Neuronal stem cell (in vitro differentiated cells): ENCODE measurements around the gene HUS1B.
A peak's percentile ranks its signal among the peaks of the same experiment; 100 is the strongest.

ENCODE experiments used
- DNase-seq: peaks from one replicate; pipeline ENCODE4 v3.0.0-alpha.2; 2013; ENCODE audit warnings: low spot score
- H2AFZ ChIP-seq: one replicate; pipeline ENCODE4 v1.6.1; 2013; ENCODE audit warnings: mild to moderate bottlenecking, low read length, inconsistent platforms
- H2AK5ac ChIP-seq: 2 replicates; pipeline ENCODE4 v1.6.1; 2013; ENCODE audit warnings: low read depth, mild to moderate bottlenecking, inconsistent platforms, low read length, moderate library complexity, mixed read lengths
- H2BK120ac ChIP-seq: 2 replicates; pipeline ENCODE4 v1.6.1; 2013; ENCODE audit warnings: low read depth, mild to moderate bottlenecking, inconsistent platforms, low read length, moderate library complexity, mixed read lengths
- H2BK12ac ChIP-seq: one replicate; pipeline ENCODE4 v1.6.1; 2013; ENCODE audit warnings: low read length, inconsistent platforms
- H2BK15ac ChIP-seq: 2 replicates; pipeline ENCODE4 v1.6.1; 2013; ENCODE audit warnings: mild to moderate bottlenecking, low read length, inconsistent platforms, mixed read lengths
- H2BK5ac ChIP-seq: one replicate; pipeline ENCODE4 v1.6.1; 2013; ENCODE audit warnings: inconsistent platforms, mild to moderate bottlenecking, low read length, moderate library complexity
- H3K14ac ChIP-seq: one replicate; pipeline ENCODE4 v1.6.1; 2013; ENCODE audit warnings: low read length, inconsistent platforms
- H3K18ac ChIP-seq: 2 replicates; pipeline ENCODE4 v1.6.1; 2013; ENCODE audit warnings: low read length, inconsistent platforms
- H3K23ac ChIP-seq: 2 replicates; pipeline ENCODE4 v1.6.1; 2013; ENCODE audit warnings: low read depth, mild to moderate bottlenecking, mixed read lengths, low read length, inconsistent platforms; ENCODE audit not compliant: poor library complexity
- H3K27ac ChIP-seq: replicated peaks from 3 replicates; pipeline ENCODE4 v1.5.1; 2013; ENCODE audit warnings: low read length, inconsistent platforms
- H3K27me3 ChIP-seq, 3 experiments: 2 replicates each; pipeline ENCODE4 v1.6.1; 2013; ENCODE audit warnings: low read length in 3 of 3, mild to moderate bottlenecking in 2 of 3, inconsistent platforms in 1 of 3, low read depth in 1 of 3, mixed read lengths in 1 of 3, moderate library complexity in 1 of 3; ENCODE audit not compliant: control insufficient read depth in 3 of 3, insufficient read depth in 3 of 3
- H3K36me3 ChIP-seq, 2 donors: replicated peaks in 1 of 2; 2 replicates each; pipeline ENCODE4 v1.6.1; 2013; ENCODE audit warnings: low read length in 2 of 2; ENCODE audit not compliant: control insufficient read depth in 2 of 2, insufficient read depth in 2 of 2
- H3K4ac ChIP-seq: 2 replicates; pipeline ENCODE4 v1.6.1; 2013; ENCODE audit warnings: inconsistent platforms, mild to moderate bottlenecking, low read length, moderate library complexity
- H3K4me1 ChIP-seq, 2 donors: 1 replicate in 1 of 2; 2 replicates in 1 of 2; pipeline ENCODE4 v1.6.1; 2013; ENCODE audit warnings: low read length in 2 of 2, low read depth in 1 of 2; ENCODE audit not compliant: control insufficient read depth in 2 of 2, insufficient read depth in 1 of 2
- H3K4me2 ChIP-seq: one replicate; pipeline ENCODE4 v1.6.1; 2013; ENCODE audit warnings: mild to moderate bottlenecking, low read length, inconsistent platforms; ENCODE audit not compliant: insufficient read depth, poor library complexity, severe bottlenecking
- H3K4me3 ChIP-seq, 2 donors: 2 replicates each; pipeline ENCODE4 v1.5.1; 2013; ENCODE audit warnings: low read length in 2 of 2, mild to moderate bottlenecking in 2 of 2, inconsistent platforms in 1 of 2, moderate library complexity in 1 of 2
- H3K79me1 ChIP-seq: one replicate; pipeline ENCODE4 v1.6.1; 2013; ENCODE audit warnings: low read depth, mild to moderate bottlenecking, inconsistent platforms, low read length, moderate library complexity
- H3K9ac ChIP-seq: one replicate; pipeline ENCODE4 v1.6.1; 2013; ENCODE audit warnings: mild to moderate bottlenecking, low read depth, low read length, inconsistent platforms; ENCODE audit not compliant: poor library complexity
- H3K9me3 ChIP-seq, 2 donors: replicated peaks in 1 of 2; 2 replicates each; pipeline versions ENCODE3 to v1.6.1; 2013; ENCODE audit warnings: low read length in 2 of 2, mild to moderate bottlenecking in 2 of 2, inconsistent platforms in 1 of 2, low read depth in 1 of 2, mixed read lengths in 1 of 2, moderate library complexity in 1 of 2; ENCODE audit not compliant: control insufficient read depth in 2 of 2, insufficient read depth in 1 of 2
- H4K8ac ChIP-seq: one replicate; pipeline ENCODE4 v1.6.1; 2013; ENCODE audit warnings: low read depth, mild to moderate bottlenecking, inconsistent platforms, low read length, moderate library complexity
- H4K91ac ChIP-seq: one replicate; pipeline ENCODE4 v1.6.1; 2013; ENCODE audit warnings: low read length, low read depth, mild to moderate bottlenecking, inconsistent platforms; ENCODE audit not compliant: poor library complexity
- WGBS, 2 donors: extraction: QIAGEN DNeasy Blood & Tissue Kit; methylation state at CpG; one replicate each; pipeline ENCODE4 v1.1.7; 2013; ENCODE audit warnings: missing lambda C conversion rate in 2 of 2, mixed read lengths in 1 of 2; ENCODE audit not compliant: insufficient read length in 2 of 2, insufficient replicate concordance in 1 of 2; ENCODE audit errors: extremely low coverage in 2 of 2; 5-methylcytosine and 5-hydroxymethylcytosine counted together

HUS1B gene

DNA sequence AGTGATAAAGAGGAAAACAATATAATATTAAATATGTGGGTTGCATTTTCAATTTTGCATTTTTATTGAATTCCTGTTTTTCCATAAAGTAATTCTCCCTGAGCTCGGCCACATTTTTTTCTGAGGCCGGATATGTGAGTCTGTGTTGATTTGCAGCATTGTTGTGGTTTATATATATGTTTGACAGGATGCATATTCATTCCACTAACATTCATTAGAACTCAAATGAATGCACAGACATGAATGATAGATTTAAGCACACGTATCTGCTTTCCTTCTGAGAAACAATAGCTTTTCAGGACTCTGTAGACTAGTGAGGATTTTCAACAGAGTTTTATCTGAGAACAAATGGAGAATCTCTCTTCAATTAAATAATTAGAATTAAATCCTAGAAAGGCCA is 46.7 kb upstream of the HUS1B start:
- H2BK5ac ChIP-seq, result no peak overlapping the region
- DNase-seq, result no peak
- no peak overlapping the region for H3K4ac ChIP-seq
- H3K9ac ChIP-seq, result no peak overlapping the region
- peaks cover 2% of the 10 kb centered on the region for H3K79me1 ChIP-seq
- H3K27ac ChIP-seq, result no peak overlapping the region
- peaks cover 4 to 8% of the 10 kb centered on the region in 2 donors for H3K4me1 ChIP-seq
- H3K9me3 ChIP-seq, result peaks cover 0 to 2% of the 10 kb centered on the region in 2 donors
- H4K8ac ChIP-seq, result no peak overlapping the region
- no peak overlapping the region for H3K14ac ChIP-seq
- no peak overlapping the region for H4K91ac ChIP-seq
- no peak overlapping the region for H2BK120ac ChIP-seq
- H2BK15ac ChIP-seq, result no peak overlapping the region
- H2AFZ ChIP-seq, result no peak overlapping the region
- H3K27me3 ChIP-seq, result peaks cover 0 to 5% (median 0%) of the 10 kb centered on the region in 3 experiments
- H2AK5ac ChIP-seq, result no peak overlapping the region
- H3K36me3 ChIP-seq, result peaks cover 0 to 1% of the 10 kb centered on the region in 2 donors
- no CpG with 5 or more reads among the region's 3 CpGs for WGBS, 2 donors
- no peak overlapping the region for H3K4me3 ChIP-seq
- H2BK12ac ChIP-seq, result no peak overlapping the region
- no peak overlapping the region for H3K23ac ChIP-seq
- no peak overlapping the region for H3K4me2 ChIP-seq
- H3K18ac ChIP-seq, result no peak overlapping the region

DNA sequence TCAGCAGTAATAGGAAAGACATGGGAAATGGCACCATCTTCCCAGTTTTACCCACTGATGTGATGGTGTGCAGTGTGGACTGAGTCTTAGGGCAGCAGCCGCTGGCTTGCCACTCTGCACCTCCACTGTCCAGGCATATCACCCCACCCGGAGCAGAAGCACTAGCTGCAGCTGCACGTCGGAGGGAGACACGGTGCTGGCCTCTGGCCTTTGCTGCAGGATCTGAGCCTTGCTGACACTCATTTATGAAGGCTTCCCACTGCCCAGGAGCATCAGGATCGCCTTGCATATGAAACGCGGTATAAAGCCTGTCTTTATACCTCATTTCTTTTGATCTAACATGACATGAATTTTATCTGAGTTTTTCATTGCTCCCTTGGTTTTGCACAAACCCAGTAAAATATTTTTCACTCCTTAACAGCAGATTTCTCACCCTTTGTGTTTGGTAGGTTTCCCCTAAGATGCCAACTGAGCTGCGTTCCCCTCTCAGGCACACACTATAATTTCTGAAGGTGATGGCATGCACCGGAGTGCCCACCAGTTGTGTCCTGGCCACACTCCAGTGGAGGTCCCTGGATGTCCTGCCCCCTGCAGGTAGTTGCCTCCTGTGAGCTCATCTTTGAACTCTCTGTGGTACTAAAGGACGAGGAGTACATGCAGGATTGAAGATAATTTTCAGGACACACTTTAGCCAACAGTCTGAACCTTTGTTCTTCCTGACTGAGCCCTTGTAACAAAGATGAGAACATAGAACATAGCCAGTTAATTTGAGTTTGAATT is 45.0 kb upstream of the HUS1B start:
- Histone ChIP-seq H3K4me1 (peaks cover 3 to 8% of the 10 kb centered on the region in 2 donors), H3K9me3 (no peaks in the 10 kb centered on the region), H4K8ac (no peak overlapping the region), H2AFZ (peak overlapping the region; percentile 36), H3K4me3 (no peak overlapping the region), H3K18ac (no peak overlapping the region), H3K4ac (no peak overlapping the region), H3K79me1 (no peaks in the 10 kb centered on the region), H4K91ac (no peak overlapping the region), H3K23ac (no peak overlapping the region), H2BK5ac (no peak overlapping the region), H3K36me3 (peaks cover 0 to 2% of the 10 kb centered on the region in 2 donors), H3K9ac (no peak overlapping the region), H2AK5ac (no peak overlapping the region), H3K14ac (no peak overlapping the region), H2BK120ac (no peak overlapping the region), H2BK15ac (no peak overlapping the region), H3K27me3 (peaks cover 0 to 2% (median 0%) of the 10 kb centered on the region in 3 experiments), H2BK12ac (no peak overlapping the region), H3K4me2 (no peak overlapping the region), H3K27ac (no peak overlapping the region)
- WGBS, 2 donors, result no CpG with 5 or more reads among the region's 11 CpGs
- DNase-seq, result no peak

DNA sequence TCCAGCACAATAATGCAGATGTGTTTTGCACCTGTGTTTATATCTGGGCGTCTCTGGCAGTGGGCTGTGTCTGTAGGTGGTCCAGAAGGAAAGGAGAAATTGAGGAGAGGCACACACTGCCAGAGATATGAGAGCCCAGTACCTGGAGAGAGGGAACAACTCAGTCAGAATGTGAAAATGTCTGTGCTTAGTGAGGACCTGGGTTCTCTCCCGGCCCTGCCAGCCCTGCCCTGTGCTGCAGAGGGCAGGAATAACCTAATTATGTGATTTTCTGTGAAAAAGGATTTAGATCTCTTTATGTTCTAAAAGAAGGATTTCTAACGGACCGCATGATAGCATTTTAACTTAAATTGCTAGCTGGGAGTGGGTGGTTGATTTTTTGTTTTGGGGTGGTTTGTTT is 44.3 kb upstream of the HUS1B start:
- Histone ChIP-seq H3K23ac (no peak overlapping the region), H3K14ac (no peak overlapping the region), H3K4me3 (no peak overlapping the region), H2BK120ac (no peak overlapping the region), H3K9me3 (no peaks in the 10 kb centered on the region), H2BK15ac (no peak overlapping the region), H2AFZ (no peak overlapping the region), H3K36me3 (peaks cover 0 to 2% of the 10 kb centered on the region in 2 donors), H3K18ac (no peak overlapping the region), H2AK5ac (no peak overlapping the region), H3K27me3 (no peaks in the 10 kb centered on the region), H4K91ac (no peak overlapping the region), H2BK5ac (no peak overlapping the region), H3K4ac (no peak overlapping the region), H3K27ac (no peak overlapping the region), H3K9ac (no peak overlapping the region), H3K79me1 (no peaks in the 10 kb centered on the region), H3K4me1 (peaks cover 3 to 8% of the 10 kb centered on the region in 2 donors), H4K8ac (no peak overlapping the region), H2BK12ac (no peak overlapping the region), H3K4me2 (no peak overlapping the region)
- no peak for DNase-seq
- no CpG with 5 or more reads among the region's 4 CpGs for WGBS, 2 donors

DNA sequence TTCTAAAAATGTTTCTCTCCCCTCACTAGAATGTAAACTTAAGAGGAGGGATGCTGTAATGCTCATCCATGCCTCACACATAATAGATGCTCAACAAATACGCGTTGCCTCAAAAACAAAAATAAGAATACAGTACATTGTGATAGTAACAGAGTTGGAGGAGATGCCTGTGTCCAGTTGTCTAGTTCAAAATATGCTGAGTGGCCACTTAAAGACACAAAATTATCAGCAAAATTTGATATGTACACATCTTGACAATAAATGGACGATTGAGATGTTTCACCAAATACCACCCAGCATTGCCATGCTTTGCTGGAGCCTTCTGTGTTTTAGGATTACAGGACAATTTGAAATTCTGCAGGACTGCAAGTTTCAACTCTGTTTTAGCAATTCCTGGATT is 43.6 kb upstream of the HUS1B start:
- no CpG with 5 or more reads among the region's 3 CpGs for WGBS, 2 donors

More for the DNA sequence above, 43.6 kb upstream of the HUS1B start:
- H3K14ac ChIP-seq, result no peak overlapping the region
- H2BK12ac ChIP-seq, result no peak overlapping the region
- H4K8ac ChIP-seq, result no peak overlapping the region
- H2BK5ac ChIP-seq, result no peak overlapping the region
- H2AFZ ChIP-seq, result no peak overlapping the region
- no peak overlapping the region for H3K18ac ChIP-seq
- no peak overlapping the region for H2BK120ac ChIP-seq
- DNase-seq, result no peak
- H2AK5ac ChIP-seq, result no peak overlapping the region
- no peak overlapping the region for H4K91ac ChIP-seq
- H3K23ac ChIP-seq, result no peak overlapping the region
- no peaks in the 10 kb centered on the region for H3K27me3 ChIP-seq
- no peaks in the 10 kb centered on the region for H3K9me3 ChIP-seq
- no peak overlapping the region for H3K9ac ChIP-seq
- no peak overlapping the region for H3K4me2 ChIP-seq
- H3K4ac ChIP-seq, result no peak overlapping the region
- H3K4me3 ChIP-seq, result no peak overlapping the region
- no peaks in the 10 kb centered on the region for H3K79me1 ChIP-seq
- H3K36me3 ChIP-seq, result peaks cover 0 to 2% of the 10 kb centered on the region in 2 donors
- H3K27ac ChIP-seq, result no peak overlapping the region
- H2BK15ac ChIP-seq, result no peak overlapping the region
- peaks cover 3 to 8% of the 10 kb centered on the region in 2 donors for H3K4me1 ChIP-seq
